Endothelial cell of umbilical vein (primary cell): ENCODE results near the gene NES. TPM values are rescaled to one million over a fixed set of nuclear protein-coding genes. Genes with fewer than 3 reads are reported as not detected.

ENCODE experiments used
- BruUV-seq: library from RNA; stranded (reverse); fragments of 400-500 nt; replicated peaks from 2 replicates; lab custom pipeline; 2021; lab: Mats Ljungman, UMichigan
- CTCF ChIA-PET: fragments of 300-600, 350-600 bp; sonication (Branson Sonifier 250); formaldehyde crosslinking; loops from one replicate; lab custom pipeline; 2021; ENCODE audit warnings: antibody characterized with exemption, inconsistent platforms; lab: Charles Lee
- POLR2A ChIA-PET: fragments of 300-600, 350-600 bp; sonication (Branson Sonifier 250); formaldehyde crosslinking; loops from one replicate; lab custom pipeline; 2021; ENCODE audit warnings: antibody characterized with exemption, inconsistent platforms; lab: Charles Lee
- DNase-seq: peaks from one replicate; pipeline ENCODE4 v3.0.0-alpha.2; 2011; ENCODE audit warnings: low read depth, low spot score
- FAIRE-seq: peaks from 2 replicates; lab custom pipeline; 2011; peaks lifted over from hg19 to GRCh38; lab: Jason Lieb, UNC
- H2AFZ ChIP-seq: 2 replicates; pipeline ENCODE4 v1.6.0; 2012; ENCODE audit warnings: low read depth, low read length, control low read depth, inconsistent platforms
- H3K27ac ChIP-seq: 2 replicates; pipeline ENCODE4 v1.5.1; 2011; ENCODE audit warnings: low read depth, mild to moderate bottlenecking, control low read depth, low read length, moderate library complexity; ENCODE audit not compliant: insufficient read depth
- H3K27me3 ChIP-seq, 2 experiments: 2 replicates each; pipeline versions ENCODE4 v1.6.0 to v1.6.1; 2011; ENCODE audit warnings: low read length in 2 of 2, mixed read lengths in 1 of 2; ENCODE audit not compliant: control insufficient read depth in 2 of 2, insufficient read depth in 2 of 2
- H3K36me3 ChIP-seq, 2 experiments: 2 replicates in 1 of 2; 3 replicates in 1 of 2; pipeline ENCODE4 v1.5.1; 2011; ENCODE audit warnings: low read length in 2 of 2, mild to moderate bottlenecking in 1 of 2, moderate library complexity in 1 of 2; ENCODE audit not compliant: control insufficient read depth in 2 of 2, insufficient read depth in 2 of 2; ENCODE audit errors: extremely low read depth in 1 of 2
- H3K4me1 ChIP-seq: 3 replicates; pipeline ENCODE4 v1.5.1; 2011; ENCODE audit warnings: mild to moderate bottlenecking, low read length; ENCODE audit not compliant: control insufficient read depth, insufficient read depth; ENCODE audit errors: extremely low read depth
- H3K4me2 ChIP-seq: 2 replicates; pipeline ENCODE4 v1.6.1; 2011; ENCODE audit warnings: low read length, control low read depth, mixed read lengths; ENCODE audit not compliant: insufficient read depth
- H3K4me3 ChIP-seq, 3 experiments: fragments of 200-600 bp in 1 of 3; sonication (generic), shearing (Covaris generic) in 1 of 3; replicated peaks in 1 of 3; 2 replicates each; pipeline ENCODE4 v1.5.1; 2011 to 2016; ENCODE audit warnings: control low read depth in 3 of 3, low read length in 3 of 3, mild to moderate bottlenecking in 2 of 3, inconsistent platforms in 1 of 3, low read depth in 1 of 3, moderate library complexity in 1 of 3; ENCODE audit not compliant: insufficient read depth in 1 of 3
- H3K79me2 ChIP-seq: 2 replicates; pipeline ENCODE4 v1.6.0; 2012; ENCODE audit warnings: low read length, inconsistent platforms; ENCODE audit not compliant: control insufficient read depth, insufficient read depth
- H3K9ac ChIP-seq: replicated peaks from 2 replicates; pipeline ENCODE3; 2011; ENCODE audit warnings: low read length, control low read depth; ENCODE audit not compliant: insufficient read depth; ENCODE audit errors: extremely low read depth
- H3K9me1 ChIP-seq: replicated peaks from 3 replicates; pipeline ENCODE4 v1.6.0; 2011; ENCODE audit warnings: mild to moderate bottlenecking, low read length; ENCODE audit not compliant: control insufficient read depth, insufficient read depth; ENCODE audit errors: extremely low read depth
- H3K9me3 ChIP-seq: replicated peaks from 2 replicates; pipeline ENCODE4 v1.5.1; 2012; ENCODE audit warnings: low read length, inconsistent platforms; ENCODE audit not compliant: control insufficient read depth, insufficient read depth
- H4K20me1 ChIP-seq: replicated peaks from 2 replicates; pipeline ENCODE3; 2011; ENCODE audit warnings: mild to moderate bottlenecking, low read length; ENCODE audit not compliant: control insufficient read depth, insufficient read depth; ENCODE audit errors: extremely low read depth
- EZH2 ChIP-seq: IDR thresholded peaks from 2 replicates; pipeline ENCODE4 v1.6.1; 2012; ENCODE audit warnings: borderline replicate concordance, low read depth, mild to moderate bottlenecking, moderate library complexity, low read length, inconsistent platforms; ENCODE audit not compliant: severe bottlenecking
- FOS ChIP-seq: IDR thresholded peaks from 2 replicates; pipeline ENCODE4 v1.6.1; 2011; ENCODE audit warnings: mild to moderate bottlenecking, low read length, moderate library complexity, borderline replicate concordance; ENCODE audit not compliant: insufficient read depth
- GATA2 ChIP-seq: IDR thresholded peaks from 2 replicates; pipeline ENCODE4 v1.7.0; 2011; ENCODE audit warnings: low read depth, mild to moderate bottlenecking, moderate library complexity, mixed read lengths, low read length; ENCODE audit not compliant: insufficient read length, insufficient read depth
- JUN ChIP-seq: IDR thresholded peaks from 2 replicates; pipeline ENCODE4 v1.6.1; 2011; ENCODE audit warnings: borderline replicate concordance, low read depth; ENCODE audit not compliant: insufficient read length, insufficient read depth
- MAX ChIP-seq: IDR thresholded peaks from 2 replicates; pipeline ENCODE4 v1.6.1; 2011; ENCODE audit not compliant: insufficient read depth, insufficient read length
- MYC ChIP-seq: IDR thresholded peaks from one replicate; pipeline ENCODE4 v1.6.1; 2011; ENCODE audit warnings: mild to moderate bottlenecking, low read depth, low read length
- POLR2A ChIP-seq: IDR thresholded peaks from 2 replicates; pipeline ENCODE4 v1.6.1; 2012; ENCODE audit warnings: low read depth, mild to moderate bottlenecking, control low read depth, low read length
- POLR2AphosphoS5 ChIP-seq: IDR thresholded peaks from 2 replicates; pipeline ENCODE4 v1.6.1; 2012; ENCODE audit warnings: low read depth, mild to moderate bottlenecking, control low read depth, low read length, moderate library complexity; ENCODE audit not compliant: insufficient read depth
- dilution Hi-C: fragments of 300-500 bp; cut with MboI; formaldehyde crosslinking; loops from one replicate; pipeline ENCODE4 v1.15.0; 2019; ENCODE audit warnings: low sequenced_read_pairs; ENCODE audit not compliant: extremely low pct_ligation_motif_present
- intact Hi-C: fragments of 100-400 bp; cut with micrococcal nuclease; formaldehyde crosslinking; loops from one replicate; pipeline ENCODE4 v1.10.0; 2022
- polyA plus RNA-seq, 4 experiments: library from polyadenylated mRNA; depleted of rRNA in 3 of 4; stranded (reverse) in 3 of 4; unstranded in 1 of 4; fragments of >200 nt; gene quantifications; 2 replicates each; pipeline versions ENCODE4 v1.2.1 to v1.2.3, GENCODE V29; 2011 to 2012; ENCODE audit warnings: missing spikeins in 1 of 4
- total RNA-seq: library from RNA; stranded (reverse); gene quantifications from 2 replicates; pipeline ENCODE4 v1.2.3, GENCODE V29; 2021

The NES gene
- total and polyA plus RNA-seq, 2 donors (not counting 3 experiments of a cell fraction or from before 2014, with no cell fraction given) = 19.4 to 274 TPM

- no TSS peak for BruUV-seq
- ChIA-PET POLR2A (interaction anchor here (0.6 kb wide), 1 partner anchor 37 kb away, joined by 3 read pairs; no protein-coding TSS in a partner anchor), CTCF (interaction anchor here (0.9 to 13.8 kb wide), 29 partner anchors 8 to 449 kb away, joined by 3 to 237 read pairs (median 5); partner anchors contain the start of genes CRABP2, NES and TTC24)
- no peak overlapping the region for H3K27ac ChIP-seq
- peaks cover 10% of the 10 kb centered on the region for H3K4me1 ChIP-seq
- H3K4me2 ChIP-seq = no peak overlapping the region
- no peak overlapping the region for H2AFZ ChIP-seq
- H3K9ac ChIP-seq = no peak overlapping the region
- dilution Hi-C loops (no loop called here), intact Hi-C loops (loop anchor here (1.0 to 5.0 kb wide), 3 partner anchors 100 to 302 kb away; partner anchors contain the start of gene PEAR1)
- no peak for FAIRE-seq
- no peak for TF ChIP-seq MAX
- TF ChIP-seq POLR2AphosphoS5 = no peak
- no peak for TF ChIP-seq GATA2
- TF ChIP-seq FOS = no peak
- no peak for TF ChIP-seq MYC
- no peak for TF ChIP-seq POLR2A
- no peak for TF ChIP-seq JUN
- peak; percentile 98 for TF ChIP-seq EZH2
- peaks cover 41 to 43% of the 10 kb centered on the region in 2 experiments for H3K27me3 ChIP-seq
- no peaks in the 10 kb centered on the region for H3K9me1 ChIP-seq
- H3K4me3 ChIP-seq = peak overlapping the region in 1 of 3 experiments; percentile 18
- H4K20me1 ChIP-seq = no peaks in the 10 kb centered on the region
- DNase-seq = no peak
- H3K9me3 ChIP-seq = no peaks in the 10 kb centered on the region
- H3K36me3 ChIP-seq = no peaks in the 10 kb centered on the region
- no peaks in the 10 kb centered on the region for H3K79me2 ChIP-seq
These were observed 52.3 kb downstream of the NES start for GRCh38 chr1:156624814-156625435.
